DND-41 (cell line): ENCODE results near the gene TSC22D1.

Source experiments
- ATAC-seq: fragments of 200-7000 bp; cut with Tn5 transposase; 3 replicates; pipeline ENCODE4 v1.9.1; 2021; ENCODE audit warnings: low read depth; ENCODE audit not compliant: insufficient read depth
- DNase-seq: peaks from one replicate; pipeline ENCODE4 v3.0.0-alpha.2; 2020
- H2AFZ ChIP-seq: 2 replicates; pipeline ENCODE4 v1.6.0; 2012; ENCODE audit warnings: low read depth, low read length
- H3K27ac ChIP-seq: 2 replicates; pipeline ENCODE4 v1.5.1; 2012; ENCODE audit warnings: low read length, inconsistent platforms
- H3K27me3 ChIP-seq: fragments of 200-600 bp; sonication (generic); 2 replicates; pipeline ENCODE4 v1.6.0; 2012; ENCODE audit warnings: low read length, mild to moderate bottlenecking, inconsistent platforms; ENCODE audit not compliant: insufficient read depth, poor library complexity
- H3K36me3 ChIP-seq: 2 replicates; pipeline ENCODE4 v1.5.1; 2012; ENCODE audit warnings: low read length, inconsistent platforms; ENCODE audit not compliant: insufficient read depth
- H3K4me1 ChIP-seq: 2 replicates; pipeline ENCODE4 v1.5.1; 2012; ENCODE audit warnings: mild to moderate bottlenecking, low read length; ENCODE audit not compliant: insufficient read depth
- H3K4me2 ChIP-seq: 2 replicates; pipeline ENCODE4 v1.6.0; 2012; ENCODE audit warnings: mild to moderate bottlenecking, moderate library complexity, low read length, inconsistent platforms; ENCODE audit not compliant: insufficient read depth
- H3K4me3 ChIP-seq, 2 experiments: fragments of 200-600 bp in 1 of 2; shearing (Covaris generic) in 1 of 2; 2 replicates each; pipeline ENCODE4 v1.5.1; 2012 to 2016; ENCODE audit warnings: inconsistent platforms in 2 of 2, low read length in 2 of 2, mild to moderate bottlenecking in 2 of 2, low read depth in 1 of 2, moderate library complexity in 1 of 2
- H3K79me2 ChIP-seq: 2 replicates; pipeline ENCODE4 v1.6.0; 2012; ENCODE audit warnings: low read length, inconsistent platforms; ENCODE audit not compliant: insufficient read depth
- H3K9ac ChIP-seq: 2 replicates; pipeline ENCODE4 v1.6.0; 2012; ENCODE audit warnings: low read depth, mild to moderate bottlenecking, inconsistent platforms, low read length, moderate library complexity
- H3K9me3 ChIP-seq: 2 replicates; pipeline ENCODE4 v1.5.1; 2012; ENCODE audit warnings: low read length, moderate library complexity, mild to moderate bottlenecking, inconsistent platforms; ENCODE audit not compliant: insufficient read depth, severe bottlenecking
- H4K20me1 ChIP-seq: 2 replicates; pipeline ENCODE4 v1.6.0; 2012; ENCODE audit warnings: low read length; ENCODE audit not compliant: insufficient read depth
- CTCF ChIP-seq: IDR thresholded peaks from 2 replicates; pipeline ENCODE4 v1.5.1; 2012; ENCODE audit warnings: borderline replicate concordance, low read length, moderate library complexity, mild to moderate bottlenecking; ENCODE audit not compliant: poor library complexity, severe bottlenecking; ENCODE audit errors: extremely low read depth
- EZH2 ChIP-seq: IDR thresholded peaks from 3 replicates; pipeline ENCODE4 v1.6.1; 2012; ENCODE audit warnings: borderline replicate concordance, low read depth, mild to moderate bottlenecking, moderate library complexity, low read length, inconsistent platforms; ENCODE audit not compliant: severe bottlenecking

The TSC22D1 gene

GRCh38 chr13:44388427-44389059 is 187.6 kb downstream of the TSC22D1 start:
- Histone ChIP-seq H3K79me2 (no peaks in the 10 kb centered on the region), H3K4me1 (no peaks in the 10 kb centered on the region), H3K4me3 (no peak overlapping the region), H4K20me1 (no peaks in the 10 kb centered on the region), H3K27me3 (no peaks in the 10 kb centered on the region), H3K27ac (no peak overlapping the region), H2AFZ (no peak overlapping the region), H3K9me3 (no peaks in the 10 kb centered on the region), H3K36me3 (no peaks in the 10 kb centered on the region), H3K4me2 (no peak overlapping the region), H3K9ac (no peak overlapping the region)
- TF ChIP-seq EZH2 (no peak), CTCF (no peak)
- DNase-seq (no peak), ATAC-seq (no peak)

- DNase-seq, result no peak
- no peak for TF ChIP-seq CTCF
- Histone ChIP-seq H3K9me3 (no peaks in the 10 kb centered on the region), H3K4me3 (no peak overlapping the region), H3K27me3 (no peaks in the 10 kb centered on the region), H3K4me1 (no peaks in the 10 kb centered on the region), H2AFZ (peak overlapping the region; percentile 20; the same call in 1 of the 2 replicates), H3K4me2 (no peak overlapping the region), H3K27ac (no peak overlapping the region), H3K79me2 (no peaks in the 10 kb centered on the region), H3K36me3 (no peaks in the 10 kb centered on the region), H4K20me1 (no peaks in the 10 kb centered on the region), H3K9ac (no peak overlapping the region)
- no peak for ATAC-seq
These were observed 189.1 kb downstream of the TSC22D1 start for GRCh38 chr13:44386913-44387556.

- H3K4me2 ChIP-seq, result no peak overlapping the region
These were observed 190.3 kb downstream of the TSC22D1 start for GRCh38 chr13:44385847-44386246.

More at GRCh38 chr13:44385847-44386246, 190.3 kb downstream of the TSC22D1 start:
- no peaks in the 10 kb centered on the region for H3K36me3 ChIP-seq
- H3K27ac ChIP-seq, result no peak overlapping the region
- DNase-seq, result no peak
- H4K20me1 ChIP-seq, result no peaks in the 10 kb centered on the region
- H3K9ac ChIP-seq, result no peak overlapping the region
- no peak overlapping the region for H2AFZ ChIP-seq
- H3K27me3 ChIP-seq, result no peaks in the 10 kb centered on the region
- ATAC-seq, result no peak
- no peaks in the 10 kb centered on the region for H3K79me2 ChIP-seq
- H3K4me1 ChIP-seq, result no peaks in the 10 kb centered on the region
- no peaks in the 10 kb centered on the region for H3K9me3 ChIP-seq
- no peak for TF ChIP-seq CTCF
- no peak for TF ChIP-seq EZH2
- no peak overlapping the region for H3K4me3 ChIP-seq
